GM21515 (cell line): Measurements from ENCODE around the gene KCNG1.

Source experiments
- ATAC-seq: cut with Tn5 transposase; IDR thresholded peaks from one replicate; pipeline ENCODE4 v1.9.1; 2021; ENCODE audit not compliant: unreplicated experiment

KCNG1 gene

DNA sequence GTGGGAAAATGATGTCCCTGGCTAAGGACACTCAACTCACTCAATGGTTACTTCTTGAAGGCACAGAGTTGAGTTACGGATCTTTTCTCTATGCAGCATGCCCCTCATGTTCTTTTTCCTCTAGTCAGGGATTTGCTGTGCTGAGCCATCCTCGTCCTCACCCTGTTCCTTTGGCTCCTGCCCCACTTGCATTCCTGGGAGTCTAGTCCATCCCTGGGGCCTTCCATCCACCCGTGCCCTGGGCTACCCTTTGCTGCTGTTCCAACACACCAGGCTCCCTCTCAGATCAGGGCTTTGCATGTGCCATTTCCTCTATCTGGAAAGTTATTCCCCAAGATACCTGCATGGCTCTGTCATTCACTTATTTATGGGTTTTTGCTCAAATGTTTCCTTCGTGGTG, 13.3 kb upstream of the KCNG1 start:
- no peak for ATAC-seq

DNA sequence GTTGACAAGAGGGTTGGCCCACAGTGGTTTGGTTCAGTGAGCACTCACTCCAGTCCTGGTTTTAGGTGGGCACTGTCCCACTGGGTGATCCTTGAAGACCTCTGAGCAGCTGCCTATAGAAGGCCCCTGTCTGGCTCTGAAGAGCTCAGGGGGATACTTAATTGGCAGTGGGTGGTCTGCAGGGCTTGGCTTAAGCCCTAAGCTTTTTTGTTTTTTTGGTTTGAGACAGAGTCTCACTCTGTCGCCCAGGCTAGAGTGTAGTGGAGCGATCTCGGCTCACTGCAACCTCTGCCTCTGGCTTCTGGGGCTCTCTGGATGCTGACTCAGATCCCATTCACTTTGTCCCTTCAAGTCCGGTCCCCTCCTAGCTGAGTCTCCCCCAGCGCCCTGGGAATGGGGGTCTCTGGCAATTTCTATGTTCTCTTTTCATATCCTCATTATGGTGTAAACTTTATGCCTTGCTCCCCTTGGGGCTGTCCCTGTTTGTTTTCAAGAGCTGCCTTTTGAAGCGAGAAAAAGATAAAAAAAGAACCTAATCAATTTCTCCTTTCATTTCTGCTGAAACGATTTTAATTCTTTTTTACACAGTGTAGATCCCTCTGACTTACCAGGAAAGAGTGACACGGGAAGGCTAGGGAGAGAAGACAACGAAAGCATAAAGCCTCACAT, 12.2 kb upstream of the KCNG1 start:
- ATAC-seq = no peak

DNA sequence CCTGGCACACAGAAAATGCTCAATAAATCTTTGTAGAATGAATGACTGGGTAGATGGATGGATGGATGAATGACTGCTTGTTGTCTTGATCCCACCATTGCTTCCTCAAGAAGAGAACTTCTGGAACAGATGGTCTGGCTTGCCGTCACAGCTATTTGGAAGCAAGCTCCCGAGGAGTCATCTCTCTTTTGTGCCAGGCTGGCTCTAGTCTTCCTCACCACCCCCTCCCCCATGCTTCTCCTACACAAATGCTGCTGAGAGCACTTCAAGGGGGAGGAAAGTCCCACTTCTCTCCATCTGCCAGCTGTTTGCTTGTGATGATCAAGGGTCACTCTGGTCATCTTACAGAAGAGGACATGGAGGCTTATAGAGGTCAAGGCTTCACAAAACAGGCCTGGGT, 11.6 kb upstream of the KCNG1 start:
- ATAC-seq = no peak

DNA sequence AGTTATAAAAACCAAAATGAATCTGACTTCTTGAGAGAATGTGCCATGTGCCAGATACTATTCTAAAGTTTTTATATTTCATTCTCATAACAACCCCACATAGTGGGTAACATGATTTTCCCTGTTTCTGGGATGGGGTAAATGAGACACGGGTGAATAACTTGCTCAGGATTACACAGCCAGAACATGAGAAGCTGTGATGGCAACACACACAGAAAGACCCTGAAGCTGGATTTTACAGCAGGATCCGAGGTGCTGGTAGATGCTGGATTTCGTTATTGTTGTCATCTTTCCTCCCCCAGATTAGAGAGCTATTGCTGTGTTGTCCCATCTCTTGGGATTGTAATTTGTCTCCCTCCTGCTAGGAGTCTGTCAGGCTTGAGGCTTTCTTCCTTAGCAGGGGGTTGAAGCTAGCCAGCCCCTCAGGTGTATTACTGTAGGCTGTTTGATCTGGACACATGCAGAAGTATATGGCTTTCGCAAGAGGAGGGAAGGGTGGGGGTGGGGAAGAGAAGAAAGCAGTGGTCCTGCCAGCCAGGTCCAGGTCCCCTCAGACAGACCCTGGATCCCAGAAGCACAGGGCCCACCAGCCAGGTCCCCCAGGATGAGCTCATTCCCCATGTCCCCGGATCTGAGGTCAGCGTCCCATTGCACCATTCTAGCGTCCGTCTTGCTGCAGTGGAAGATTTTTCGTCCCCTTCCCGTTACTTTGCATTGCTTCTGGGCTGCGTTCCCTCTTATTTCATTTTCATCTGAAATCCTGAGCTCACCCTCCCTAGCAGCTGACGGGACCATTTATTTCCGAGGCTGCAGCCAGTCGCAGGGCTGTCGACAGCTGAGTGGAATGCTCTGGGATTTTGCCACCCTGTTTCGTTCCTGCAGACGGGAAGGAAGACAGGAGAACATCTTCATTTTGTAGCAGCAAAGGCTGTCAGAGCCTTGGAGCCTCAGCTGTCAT, 7.3 kb upstream of the KCNG1 start:
- no peak for ATAC-seq

DNA sequence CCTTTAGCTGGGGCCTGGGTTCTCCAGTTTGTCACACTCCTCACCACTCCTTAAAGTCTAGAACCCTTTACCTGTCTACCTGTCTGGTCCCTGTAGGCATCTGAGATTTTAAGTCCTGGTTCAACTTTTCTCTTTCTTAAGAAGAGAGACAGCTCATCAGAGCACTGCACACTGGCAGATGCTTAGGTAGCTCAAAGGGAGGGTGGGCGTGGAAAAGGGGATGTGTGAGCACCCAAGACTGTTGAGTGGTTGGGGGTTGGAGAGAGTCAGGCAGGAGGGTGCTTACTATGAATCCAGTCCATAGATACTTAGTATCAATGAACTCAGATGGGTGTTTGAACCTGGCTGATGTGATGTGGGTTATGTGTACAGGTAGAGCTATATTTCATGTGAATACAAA, 6.6 kb upstream of the KCNG1 start:
- no peak for ATAC-seq

DNA sequence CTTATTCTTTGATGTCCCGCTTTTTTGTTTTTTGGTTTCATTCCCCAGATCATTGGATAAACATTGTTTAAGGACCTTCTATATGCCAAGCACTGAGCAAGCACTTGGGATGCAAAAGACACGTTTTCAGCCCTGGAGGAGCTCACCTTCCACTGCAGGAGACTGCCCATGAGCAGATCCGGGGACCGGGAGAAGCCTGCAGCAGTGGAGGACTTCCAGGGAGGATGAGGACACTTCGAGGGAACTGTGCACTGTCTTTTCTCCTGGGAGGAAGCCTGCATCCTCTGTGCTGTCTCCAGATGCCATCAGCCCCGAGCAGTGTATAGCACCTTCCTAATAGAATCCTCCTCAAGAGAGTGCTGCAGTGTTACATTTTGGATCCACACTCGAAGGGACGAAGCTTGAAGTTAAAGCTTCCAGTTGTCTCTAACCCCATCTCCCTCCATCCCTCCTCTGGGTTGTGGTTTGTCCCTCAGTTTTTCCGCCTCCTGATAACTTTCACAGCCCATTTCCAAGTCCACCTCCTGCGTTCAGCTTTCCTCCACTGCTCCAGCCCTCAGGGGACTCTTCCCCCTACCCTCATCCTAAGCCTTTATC, 5.8 kb upstream of the KCNG1 start:
- no peak for ATAC-seq

DNA sequence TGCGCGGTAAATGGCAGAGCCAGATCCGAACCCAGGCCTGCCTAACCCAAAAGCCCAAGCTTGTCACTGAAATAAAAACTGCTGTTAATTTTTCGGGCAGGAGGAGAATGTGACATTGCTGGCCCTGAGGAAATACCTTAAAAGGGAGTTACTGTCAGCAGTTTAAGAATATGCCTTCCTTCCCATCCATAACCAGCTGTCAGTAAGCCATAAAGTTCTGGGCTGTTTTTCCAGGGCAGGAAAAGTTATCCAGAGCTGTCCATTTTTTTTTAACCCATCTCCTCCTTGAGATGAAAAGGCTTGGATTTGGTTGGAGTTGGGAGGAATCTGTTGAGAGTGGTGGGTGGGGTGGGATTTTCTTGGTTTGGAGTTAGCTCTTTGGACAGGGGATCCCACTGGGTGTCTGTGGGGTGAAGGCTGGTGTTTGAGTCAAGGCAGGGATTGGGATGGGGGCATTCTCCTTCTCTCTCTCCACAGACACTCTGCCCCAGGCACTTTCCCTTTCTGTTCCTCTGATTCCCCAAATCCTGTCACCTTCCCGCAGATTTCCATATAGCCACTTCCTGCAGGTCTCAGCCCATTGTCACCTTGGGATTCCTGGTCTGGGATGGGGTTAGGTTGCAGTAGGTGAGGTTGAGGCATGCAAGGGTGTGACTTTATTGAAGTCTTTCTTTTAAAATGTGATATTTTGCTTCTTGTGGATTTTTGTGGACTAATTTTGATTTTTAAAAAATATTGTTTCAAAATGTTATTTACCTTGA, 4.3 kb upstream of the KCNG1 start:
- no peak for ATAC-seq

DNA sequence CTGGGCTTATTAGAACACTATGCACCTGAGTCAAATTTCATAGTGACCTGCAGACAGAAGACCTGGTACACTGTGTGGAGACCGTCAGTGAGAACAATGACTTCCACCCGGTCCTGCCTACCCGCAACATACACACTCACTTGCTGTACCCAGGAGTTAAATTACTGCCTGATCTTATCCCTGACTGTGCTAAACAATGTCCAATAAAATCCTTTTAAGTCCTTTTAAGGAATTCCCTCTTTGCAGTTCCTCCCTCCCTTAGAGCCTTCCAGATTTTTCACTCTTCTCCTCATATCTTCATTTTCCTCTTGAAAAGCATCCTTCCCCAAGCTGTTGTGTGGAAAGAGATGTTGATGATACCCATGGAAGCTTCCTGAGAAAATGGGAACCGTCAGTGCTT, 3.4 kb upstream of the KCNG1 start:
- ATAC-seq = no peak

DNA sequence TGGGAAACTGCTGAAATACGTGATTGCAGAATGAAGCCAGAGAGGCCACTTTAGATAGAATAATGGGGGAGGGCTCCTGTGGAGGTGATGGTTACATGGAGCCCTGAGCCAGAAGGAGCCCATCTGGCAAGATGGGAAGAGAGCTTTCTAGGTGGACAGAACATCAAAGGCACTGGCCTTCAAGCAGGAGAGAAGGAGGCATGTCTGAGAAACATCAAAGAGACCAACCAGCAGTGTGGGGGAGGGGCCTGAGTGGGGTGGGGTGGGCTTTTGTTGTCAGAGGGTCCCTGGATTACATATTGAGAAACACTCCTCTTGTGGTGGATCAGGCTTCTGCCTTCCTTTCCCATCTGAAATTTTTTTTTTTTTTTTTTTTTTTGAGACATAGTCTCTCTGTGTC, 1.9 kb upstream of the KCNG1 start:
- no peak for ATAC-seq

DNA sequence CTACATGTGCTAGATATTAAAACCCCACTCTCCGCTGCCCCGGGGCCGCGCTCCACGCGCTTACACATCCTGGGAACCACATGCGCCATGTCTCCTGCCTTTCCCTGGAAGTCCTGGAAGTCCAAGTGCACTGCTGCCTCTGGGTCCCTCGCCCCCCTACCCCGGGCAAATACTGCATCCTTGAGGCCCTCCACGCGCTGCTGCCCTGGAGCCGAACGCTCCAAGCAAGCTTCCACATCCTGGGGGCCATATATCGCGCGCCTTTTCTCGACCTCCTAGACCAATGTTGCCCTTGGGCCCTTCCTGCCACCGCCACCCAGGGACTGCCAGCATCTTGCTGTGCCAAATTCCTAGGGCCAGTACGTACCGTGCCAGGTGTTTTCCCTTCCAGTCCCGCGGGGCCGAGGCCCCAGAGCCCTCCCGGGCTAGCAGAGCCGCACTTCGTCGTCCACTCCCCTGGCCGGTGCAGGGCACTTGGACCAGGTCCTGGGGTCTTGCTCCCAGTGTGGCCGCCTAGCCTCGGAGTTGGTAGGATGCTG, 779 bp upstream of the KCNG1 start:
- ATAC-seq = no peak

DNA sequence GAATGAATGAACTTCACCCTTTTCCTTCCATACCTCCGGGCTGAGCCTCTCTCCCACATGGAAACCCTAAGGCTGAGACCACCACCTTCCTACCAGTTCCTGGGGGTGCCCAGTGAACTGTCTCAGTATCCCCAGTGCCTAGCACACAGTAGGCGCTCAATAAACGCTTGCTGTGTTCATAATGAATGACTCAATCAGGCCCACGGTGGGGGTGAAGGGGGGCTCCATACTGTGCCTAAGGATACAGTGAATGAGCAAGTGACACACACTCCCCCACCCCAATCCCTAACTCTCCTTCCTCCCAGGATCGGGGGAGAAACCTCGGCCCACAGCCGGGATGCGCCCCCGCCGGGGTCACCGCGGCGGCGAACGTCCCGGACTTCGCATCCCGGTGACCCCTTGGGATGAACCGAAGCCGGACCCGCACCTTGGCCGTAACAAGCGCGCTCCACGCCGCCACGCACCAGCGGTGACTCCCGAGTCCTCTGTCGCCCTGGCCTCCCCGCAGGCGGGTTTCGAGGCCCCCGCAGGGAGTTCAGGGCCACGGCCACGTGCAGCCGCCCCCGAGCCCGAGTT, 592 bp downstream of the KCNG1 start:
- ATAC-seq = no peak

DNA sequence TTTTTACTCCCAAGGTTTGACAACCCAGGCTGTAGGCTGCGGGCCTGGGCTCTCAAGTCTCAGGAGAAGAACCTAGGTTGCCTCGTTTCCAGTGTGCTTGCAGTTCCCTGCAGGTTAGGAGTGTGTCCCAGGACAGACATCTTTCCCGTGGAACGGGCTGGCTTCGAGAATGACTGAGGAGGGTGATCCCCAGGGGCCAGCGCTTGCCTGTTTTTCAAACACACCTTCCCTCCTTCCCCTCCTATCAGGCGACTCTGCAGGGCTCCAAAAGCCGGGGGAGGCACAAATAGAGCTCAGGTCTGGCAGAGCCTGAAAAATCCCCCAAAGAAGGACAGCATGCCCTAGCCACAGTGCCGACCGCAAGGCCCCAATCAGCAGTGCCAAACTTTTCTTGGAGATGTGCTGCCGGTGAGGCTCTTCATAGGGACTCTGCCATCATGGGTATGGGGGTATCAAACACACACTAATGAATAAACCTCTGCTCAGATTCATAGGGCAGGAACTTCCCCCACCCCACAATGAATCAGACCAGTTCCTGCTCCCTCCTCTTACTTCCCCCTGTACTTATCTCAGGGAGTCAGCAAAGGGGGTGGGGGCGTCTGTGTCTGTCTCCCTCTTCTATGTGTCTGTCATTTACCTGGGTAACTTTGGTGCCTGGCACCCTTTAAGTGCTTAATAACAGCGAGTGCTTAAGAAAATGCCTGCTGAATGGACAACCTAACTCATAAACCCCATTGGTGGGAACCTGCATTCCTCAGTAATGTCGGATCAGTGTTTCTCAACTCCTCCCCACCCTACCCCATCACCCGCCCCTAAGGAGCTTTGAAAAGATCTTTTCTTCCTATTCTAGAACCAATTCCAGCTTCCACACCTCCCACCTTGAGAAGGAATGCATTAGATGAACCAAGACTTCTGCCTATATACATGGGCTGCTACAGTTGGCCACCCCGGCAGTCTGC, 1.6 kb downstream of the KCNG1 start:
- no peak for ATAC-seq

DNA sequence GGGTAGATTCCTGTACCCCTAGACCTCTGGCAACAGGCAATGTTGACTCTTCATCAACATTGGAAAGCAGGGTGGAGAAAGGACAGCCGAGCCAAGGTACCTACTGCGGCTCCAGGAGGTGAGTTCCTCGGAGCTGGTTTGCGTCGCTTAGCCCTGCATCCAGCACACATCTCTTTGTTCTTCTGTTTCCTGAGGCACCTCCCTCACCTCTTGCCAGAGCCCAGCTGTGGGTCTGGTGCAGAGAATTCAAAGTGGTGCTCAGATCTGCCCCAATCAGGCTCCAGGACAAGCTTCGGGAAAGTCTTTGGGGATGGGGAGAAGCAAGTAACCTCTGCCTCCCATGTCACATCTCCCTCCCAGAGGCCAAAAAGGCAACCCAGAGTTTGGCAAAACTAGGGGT, 2.2 kb downstream of the KCNG1 start:
- no peak for ATAC-seq

DNA sequence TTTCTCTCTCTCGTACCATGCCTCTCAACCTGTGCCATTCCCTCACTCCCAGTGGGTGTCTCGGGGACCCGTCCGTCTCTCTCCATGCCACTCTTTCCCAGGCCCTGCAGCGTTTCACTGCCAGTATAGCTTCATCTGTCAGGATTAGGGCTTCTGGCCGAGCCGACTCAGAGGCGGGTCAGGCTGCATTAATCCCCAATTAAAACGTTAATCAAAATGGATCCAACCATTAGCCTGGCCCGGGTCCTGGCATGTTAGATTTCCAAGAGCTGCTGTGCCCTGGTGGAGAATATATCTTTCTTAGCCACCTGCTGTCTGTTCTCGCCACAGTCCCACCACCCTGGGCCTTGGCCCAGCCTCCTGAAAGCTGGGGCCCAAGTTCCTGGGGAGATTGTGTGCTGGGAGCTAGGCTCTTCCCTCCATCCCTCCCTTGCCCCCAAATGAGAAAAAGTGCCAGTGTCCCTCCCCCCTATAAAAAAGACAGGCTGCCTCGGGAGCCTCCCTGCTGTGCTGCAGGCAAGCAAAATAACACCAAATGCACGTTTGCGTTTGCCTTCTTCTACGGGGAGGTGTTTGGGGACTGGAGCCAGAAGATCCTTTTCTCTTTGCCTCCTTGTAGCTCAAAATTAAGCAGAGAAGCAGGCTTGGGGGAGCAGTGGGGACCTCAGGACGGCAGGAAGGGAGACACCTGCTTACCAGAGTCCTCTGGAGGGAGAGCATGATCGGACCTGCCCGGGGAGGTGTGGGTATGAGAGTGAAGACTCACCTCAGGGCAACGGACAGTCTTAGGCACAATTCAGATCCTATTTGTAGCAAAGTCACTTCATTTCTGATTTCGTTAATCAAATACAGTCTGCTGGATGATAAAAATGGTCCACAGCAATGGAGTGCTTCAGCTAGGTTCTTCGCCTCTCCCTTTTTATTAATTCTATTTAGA, 3.0 kb downstream of the KCNG1 start:
- no peak for ATAC-seq

DNA sequence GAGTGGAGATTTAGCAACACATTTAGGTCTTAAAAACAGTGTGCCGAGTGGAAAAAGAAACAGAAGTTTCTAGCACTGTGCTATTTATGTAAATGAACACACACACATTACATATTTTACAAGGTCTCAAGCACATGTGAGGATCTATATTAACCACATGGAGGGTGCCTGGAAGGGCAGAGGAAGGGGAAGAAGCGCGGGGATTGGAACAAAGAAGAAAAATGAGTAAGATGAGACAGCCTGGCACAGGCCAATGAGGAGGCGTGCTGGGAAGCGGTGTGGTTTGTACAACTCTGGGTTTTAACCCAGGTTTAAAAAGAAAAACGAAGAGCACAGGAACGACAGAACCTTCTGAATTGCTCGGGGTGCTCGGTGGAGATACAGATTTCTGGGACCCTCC, 5.7 kb downstream of the KCNG1 start:
- no peak for ATAC-seq

DNA sequence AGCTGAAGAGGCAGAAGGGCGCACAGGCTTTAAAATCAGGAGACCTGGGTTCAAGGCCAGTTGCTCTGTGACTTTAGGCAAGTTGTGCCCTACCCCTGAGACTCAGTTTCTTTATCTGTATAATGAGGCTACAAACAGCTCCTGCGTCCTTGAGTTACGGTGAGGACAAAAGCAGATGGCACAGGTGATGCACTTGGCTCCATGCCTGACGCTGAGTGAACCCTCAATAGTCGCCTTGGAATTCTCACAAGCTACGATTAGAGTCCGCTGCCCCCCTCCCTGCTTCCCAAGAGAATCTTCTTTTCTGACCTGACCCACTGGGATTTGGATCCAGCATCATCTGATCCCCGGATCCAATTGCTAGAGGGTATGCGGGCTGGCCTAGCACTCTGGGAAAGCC, 6.4 kb downstream of the KCNG1 start:
- no peak for ATAC-seq

DNA sequence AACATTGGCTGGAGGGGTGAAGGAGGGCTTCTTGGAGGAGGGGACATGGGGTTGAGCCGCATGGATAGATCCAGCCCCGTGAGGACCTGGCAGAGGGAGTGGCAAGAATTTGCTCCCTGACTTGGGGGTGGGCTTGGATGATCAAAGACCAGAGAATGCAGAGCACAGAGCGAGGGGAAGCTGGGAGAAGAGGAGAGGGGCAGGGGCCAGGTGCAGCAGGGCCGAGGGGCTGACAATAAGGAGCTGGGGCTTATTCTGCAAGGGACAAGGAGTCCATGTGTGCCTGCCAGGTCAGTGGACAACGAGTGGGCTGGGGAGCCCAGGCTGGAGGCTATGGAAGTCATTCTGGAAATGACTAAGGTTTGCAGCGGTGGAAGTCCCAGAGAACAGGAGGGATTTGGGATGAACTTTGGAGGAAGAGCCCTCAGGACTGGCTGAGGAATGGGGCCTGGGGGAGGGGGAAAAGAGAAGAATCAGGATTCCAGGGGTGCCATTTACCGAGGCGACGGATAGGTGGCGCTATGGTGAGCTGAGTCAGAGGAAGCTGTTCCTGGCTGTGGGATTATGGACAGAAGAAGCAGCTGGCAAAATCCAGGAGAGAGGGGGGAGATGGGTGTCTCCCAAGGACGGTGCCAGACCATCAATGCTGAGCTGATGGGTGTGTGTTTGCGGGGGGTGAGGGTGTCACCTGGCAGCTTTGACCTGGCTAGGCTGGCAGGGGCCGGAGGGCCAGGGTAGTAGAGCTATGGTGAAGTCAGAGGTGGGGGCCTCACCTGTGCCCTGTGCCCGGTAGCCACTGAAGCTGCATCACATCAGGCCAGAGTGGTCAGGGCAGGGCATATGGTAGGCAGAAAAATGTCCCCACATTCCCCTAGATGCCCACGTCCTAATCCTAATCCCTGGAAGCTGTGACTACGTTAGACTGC, 7.8 kb downstream of the KCNG1 start:
- no peak for ATAC-seq
